Panc1 (cell line): Measurements from ENCODE around the gene GTPBP1. TPM values are rescaled to one million over a fixed set of nuclear protein-coding genes. Genes with fewer than 3 reads are reported as not detected.

Experiments used
- ATAC-seq: fragments of 200-7000 bp; cut with Tn5 transposase; 2 replicates; pipeline ENCODE4 v1.9.1; 2020; ENCODE audit warnings: mild to moderate bottlenecking, moderate library complexity
- BruUV-seq: library from RNA; stranded (reverse); fragments of 400-500 nt; replicated peaks from 2 replicates; lab custom pipeline; 2021; lab: Mats Ljungman, UMichigan
- CTCF ChIA-PET: fragments of 300-600 bp; sonication (Branson Sonifier 250); formaldehyde crosslinking; loops from one replicate; lab custom pipeline; 2022; ENCODE audit warnings: antibody characterized with exemption; lab: Charles Lee
- POLR2A ChIA-PET: fragments of 300-600 bp; sonication (Branson Sonifier 250); formaldehyde crosslinking; loops from one replicate; lab custom pipeline; 2022; ENCODE audit warnings: antibody characterized with exemption; lab: Charles Lee
- DNase-seq: peaks from one replicate; pipeline ENCODE4 v3.0.0-alpha.2; 2010; ENCODE audit warnings: low read depth, low spot score
- H3K27ac ChIP-seq: 2 replicates; pipeline ENCODE4 v1.5.1; 2011; ENCODE audit warnings: mild to moderate bottlenecking, low read length, inconsistent platforms
- H3K27me3 ChIP-seq: fragments of 200-500 bp; sonication (Bioruptor generic); 2 replicates; pipeline ENCODE4 v1.6.0; 2014; ENCODE audit warnings: low read length, inconsistent platforms; ENCODE audit not compliant: control insufficient read depth, insufficient read depth
- H3K36me3 ChIP-seq: fragments of 200-500 bp; sonication (Bioruptor generic); 2 replicates; pipeline ENCODE4 v1.5.1; 2014; ENCODE audit warnings: inconsistent platforms, mild to moderate bottlenecking, low read length, moderate library complexity; ENCODE audit not compliant: control insufficient read depth, insufficient read depth
- H3K4me1 ChIP-seq: 2 replicates; pipeline ENCODE4 v1.5.1; 2011; ENCODE audit warnings: inconsistent platforms, mild to moderate bottlenecking, low read length, moderate library complexity; ENCODE audit not compliant: control insufficient read depth, insufficient read depth
- H3K4me3 ChIP-seq, 2 experiments: 2 replicates each; pipeline ENCODE4 v1.5.1; 2011 to 2012; ENCODE audit warnings: low read depth in 2 of 2, low read length in 2 of 2, mild to moderate bottlenecking in 2 of 2, inconsistent platforms in 1 of 2, moderate library complexity in 1 of 2
- H3K9me3 ChIP-seq: fragments of 200-500 bp; sonication (Bioruptor generic); 2 replicates; pipeline ENCODE4 v1.5.1; 2014; ENCODE audit warnings: low read depth, mild to moderate bottlenecking, inconsistent platforms, low read length, moderate library complexity; ENCODE audit not compliant: control insufficient read depth, insufficient read depth
- CTCF ChIP-seq: fragments of 450-650 bp; IDR thresholded peaks from 2 replicates; pipeline ENCODE4 v1.5.1; 2017; ENCODE audit warnings: mild to moderate bottlenecking
- POLR2AphosphoS5 ChIP-seq: IDR thresholded peaks from 2 replicates; pipeline ENCODE4 v1.6.1; 2012; ENCODE audit warnings: mild to moderate bottlenecking, low read depth, low read length, moderate library complexity
- REST ChIP-seq, 2 experiments: IDR thresholded peaks; 2 replicates each; pipeline ENCODE4 v1.6.1; 2011 to 2012; ENCODE audit warnings: low read depth in 2 of 2, control low read depth in 1 of 2, low read length in 1 of 2, mild to moderate bottlenecking in 1 of 2, moderate library complexity in 1 of 2; ENCODE audit not compliant: insufficient read depth in 1 of 2
- SIN3A ChIP-seq: IDR thresholded peaks from 2 replicates; pipeline ENCODE4 v1.6.1; 2012; ENCODE audit warnings: low read depth, mild to moderate bottlenecking, low read length, moderate library complexity, borderline replicate concordance; ENCODE audit not compliant: insufficient read depth
- TCF7L2 ChIP-seq: IDR thresholded peaks from 2 replicates; pipeline ENCODE4 v1.6.1; 2011; ENCODE audit warnings: mild to moderate bottlenecking, low read depth, low read length, inconsistent platforms
- in situ Hi-C: cut with HindIII; loops from 2 replicates; pipeline ENCODE4 v1.10.0; 2016; ENCODE audit warnings: low sequenced_read_pairs, low pct_unique_long_range_greater_than_20kb
- intact Hi-C: fragments of 100-400 bp; cut with micrococcal nuclease; formaldehyde crosslinking; loops from one replicate; pipeline ENCODE4 v1.10.0; 2022; ENCODE audit not compliant: unreplicated experiment
- total RNA-seq: library from RNA; stranded (reverse); gene quantifications from one replicate; pipeline ENCODE4 v1.2.1, GENCODE V29; 2021; ENCODE audit not compliant: unreplicated experiment

Gene GTPBP1
- total RNA-seq, 1 experiment from 2014 or later = 25.5 TPM

GRCh38 chr22:38694940-38695339 lies 10.8 kb upstream of the GTPBP1 start:
- Histone ChIP-seq H3K9me3 (no peaks in the 10 kb centered on the region), H3K4me3 (no peak overlapping the region), H3K36me3 (no peaks in the 10 kb centered on the region), H3K27me3 (no peaks in the 10 kb centered on the region), H3K27ac (no peak overlapping the region), H3K4me1 (peaks cover 19% of the 10 kb centered on the region)
- TF ChIP-seq TCF7L2 = no peak
- no peak for TF ChIP-seq REST (IDR thresholded peaks at IDR 0.05; ENCODE audit: insufficient read depth in 1 of 2, low read depth in 2 of 2, low read length in 1 of 2)
- no peak for TF ChIP-seq CTCF
- TF ChIP-seq POLR2AphosphoS5 = no peak
- TF ChIP-seq SIN3A = no peak
- ChIA-PET CTCF (interaction anchor here (0.7 kb wide), 1 partner anchor 14 kb away, joined by 4 read pairs; no protein-coding TSS in a partner anchor), POLR2A (no interaction called here)
- intact Hi-C loops (no loop called here), in situ Hi-C loops (no loop called here)
- no peak for ATAC-seq
- BruUV-seq = no TSS peak
- DNase-seq = no peak

- Histone ChIP-seq H3K4me1 (peaks cover 19% of the 10 kb centered on the region), H3K36me3 (no peaks in the 10 kb centered on the region; the same call in 1 of the 2 replicates), H3K4me3 (peak overlapping the region; percentile 21 to 75; a peak in 2 of 4 replicates), H3K9me3 (no peaks in the 10 kb centered on the region), H3K27me3 (no peaks in the 10 kb centered on the region), H3K27ac (peak overlapping the region; percentile 46)
- TF ChIP-seq SIN3A = no peak
- no peak for TF ChIP-seq REST (IDR thresholded peaks at IDR 0.05; ENCODE audit: insufficient read depth in 1 of 2, low read depth in 2 of 2, low read length in 1 of 2)
- no peak for TF ChIP-seq TCF7L2
- no peak for TF ChIP-seq POLR2AphosphoS5
- no peak for TF ChIP-seq CTCF
- no peak for ATAC-seq
- POLR2A ChIA-PET = no interaction called here
- CTCF ChIA-PET = no interaction called here
- intact Hi-C loops = no loop called here
- no TSS peak for BruUV-seq
- in situ Hi-C loops = no loop called here
- no peak for DNase-seq
These were observed 8.9 kb upstream of the GTPBP1 start for GRCh38 chr22:38696606-38697424.
